ENCODE measurements around the gene TMEM132C.

The TMEM132C gene

GRCh38 chr12:128671528-128672042 lies 404.6 kb downstream of the TMEM132C start:
- Histone ChIP-seq H3K4me2 (ENCODE audit: low read length) (no peak overlapping the region), H3K9me2 (replicated peaks; ENCODE audit: control insufficient read depth, low read length) (no peaks in the 10 kb centered on the region), H4K20me1 (ENCODE audit: control insufficient read depth, insufficient read depth, low read depth, low read length) (no peaks in the 10 kb centered on the region), H3K9me3 (ENCODE audit: control insufficient read depth, insufficient read depth, low read length) (no peaks in the 10 kb centered on the region), H3F3A (ENCODE audit: control insufficient read depth, insufficient read depth) (no peaks in the 10 kb centered on the region), H3K4me1 (ENCODE audit: control insufficient read depth, low read length) (no peaks in the 10 kb centered on the region), H3K27me3 (ENCODE audit: control insufficient read depth, low read length) (no peaks in the 10 kb centered on the region), H3K79me2 (ENCODE audit: control insufficient read depth, low read length) (no peaks in the 10 kb centered on the region), H3K27ac (ENCODE audit: low read depth, low read length) (no peak overlapping the region), H3K4me3 (ENCODE audit: low read length) (no peak overlapping the region), H3K36me3 (ENCODE audit: control insufficient read depth, low read length) (no peaks in the 10 kb centered on the region)
- TF ChIP-seq EZH2phosphoT487 (IDR thresholded peaks at IDR 0.05; ENCODE audit: borderline replicate concordance, low read length) (no peak), CTCF (IDR thresholded peaks at IDR 0.05; ENCODE audit: low read depth, low read length, poor library complexity, severe bottlenecking) (no peak)

GRCh38 chr12:128672428-128672827 lies 405.5 kb downstream of the TMEM132C start:
- H3K4me2 ChIP-seq (ENCODE audit: low read length), result no peak overlapping the region
- H3K27me3 ChIP-seq (ENCODE audit: control insufficient read depth, low read length), result no peaks in the 10 kb centered on the region
- H3K79me2 ChIP-seq (ENCODE audit: control insufficient read depth, low read length), result no peaks in the 10 kb centered on the region
- no peaks in the 10 kb centered on the region for H3K36me3 ChIP-seq (ENCODE audit: control insufficient read depth, low read length)
- TF ChIP-seq EZH2phosphoT487 (IDR thresholded peaks at IDR 0.05; ENCODE audit: borderline replicate concordance, low read length) (no peak), CTCF (IDR thresholded peaks at IDR 0.05; ENCODE audit: low read depth, low read length, poor library complexity, severe bottlenecking) (no peak)
- H3F3A ChIP-seq (ENCODE audit: control insufficient read depth, insufficient read depth), result no peaks in the 10 kb centered on the region
- H4K20me1 ChIP-seq (ENCODE audit: control insufficient read depth, insufficient read depth, low read depth, low read length), result no peaks in the 10 kb centered on the region
- no peaks in the 10 kb centered on the region for H3K9me3 ChIP-seq (ENCODE audit: control insufficient read depth, insufficient read depth, low read length)
- no peaks in the 10 kb centered on the region for H3K4me1 ChIP-seq (ENCODE audit: control insufficient read depth, low read length)
- no peaks in the 10 kb centered on the region for H3K9me2 ChIP-seq (replicated peaks; ENCODE audit: control insufficient read depth, low read length)
- H3K4me3 ChIP-seq (ENCODE audit: low read length), result no peak overlapping the region
- H3K27ac ChIP-seq (ENCODE audit: low read depth, low read length), result no peak overlapping the region

GRCh38 chr12:128672893-128673292 lies 405.9 kb downstream of the TMEM132C start:
- Histone ChIP-seq H3K36me3 (ENCODE audit: control insufficient read depth, low read length) (no peaks in the 10 kb centered on the region), H4K20me1 (ENCODE audit: control insufficient read depth, insufficient read depth, low read depth, low read length) (no peaks in the 10 kb centered on the region), H3K4me1 (ENCODE audit: control insufficient read depth, low read length) (no peaks in the 10 kb centered on the region), H3K79me2 (ENCODE audit: control insufficient read depth, low read length) (no peaks in the 10 kb centered on the region), H3F3A (ENCODE audit: control insufficient read depth, insufficient read depth) (no peaks in the 10 kb centered on the region), H3K27ac (ENCODE audit: low read depth, low read length) (no peak overlapping the region), H3K9me2 (replicated peaks; ENCODE audit: control insufficient read depth, low read length) (no peaks in the 10 kb centered on the region), H3K9me3 (ENCODE audit: control insufficient read depth, insufficient read depth, low read length) (no peaks in the 10 kb centered on the region), H3K27me3 (ENCODE audit: control insufficient read depth, low read length) (no peaks in the 10 kb centered on the region), H3K4me3 (ENCODE audit: low read length) (no peak overlapping the region), H3K4me2 (ENCODE audit: low read length) (no peak overlapping the region)
- TF ChIP-seq CTCF (IDR thresholded peaks at IDR 0.05; ENCODE audit: low read depth, low read length, poor library complexity, severe bottlenecking) (no peak), EZH2phosphoT487 (IDR thresholded peaks at IDR 0.05; ENCODE audit: borderline replicate concordance, low read length) (no peak)

All from DOHH2 (cell line).